GM18858 (cell line): ENCODE results near the gene LAMA4.
"Not testable (repeated sequence)": the region's sequence is repeated elsewhere in the genome, so short reads cannot be mapped to it uniquely, and the experiment has no call there.

Experiments
- ATAC-seq: cut with Tn5 transposase; IDR thresholded peaks from one replicate; pipeline ENCODE4 v1.9.1; 2021; ENCODE audit not compliant: unreplicated experiment

The LAMA4 gene

DNA sequence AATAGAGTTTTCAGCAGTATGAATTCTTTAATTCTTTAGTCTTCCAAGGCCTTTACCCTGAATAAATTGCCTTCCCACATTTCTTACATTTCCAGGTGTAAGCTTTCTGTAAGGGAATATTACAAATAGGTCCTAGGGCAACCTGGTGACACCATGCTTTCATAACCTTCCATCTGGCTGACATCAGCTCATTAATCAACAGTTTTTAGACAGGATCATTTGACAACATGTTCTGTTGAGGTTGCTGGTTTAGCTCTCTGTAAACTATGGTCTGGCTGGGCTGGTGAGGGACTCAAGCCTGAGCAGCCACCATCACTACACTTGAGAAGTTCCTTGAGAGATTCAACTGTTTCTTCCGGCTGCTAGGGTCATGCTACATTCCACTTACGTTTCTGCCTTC is 147.8 kb downstream of the LAMA4 start:
- no peak for ATAC-seq

DNA sequence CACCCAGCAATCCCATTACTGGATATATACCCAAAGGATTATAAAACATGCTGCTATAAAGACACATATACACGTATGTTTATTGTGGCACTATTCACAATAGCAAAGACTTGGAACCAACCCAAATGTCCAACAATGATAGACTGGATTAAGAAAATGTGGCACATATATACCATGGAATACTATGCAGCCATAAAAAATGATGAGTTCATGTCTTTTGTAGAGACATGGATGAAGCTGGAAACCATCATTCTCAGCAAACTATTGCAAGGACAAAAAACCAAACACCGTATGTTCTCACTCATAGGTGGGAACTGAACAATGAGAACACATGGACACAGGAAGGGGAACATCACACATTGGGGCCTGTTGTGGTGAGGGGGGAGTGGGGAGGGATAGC is 148.3 kb downstream of the LAMA4 start:
- not testable (repeated sequence) for ATAC-seq

GRCh38 chr6:112100561-112100960 is 153.8 kb downstream of the LAMA4 start:
- no peak for ATAC-seq

GRCh38 chr6:112096901-112097300 is 157.5 kb downstream of the LAMA4 start:
- no peak for ATAC-seq

GRCh38 chr6:112087916-112088315 is 166.5 kb downstream of the LAMA4 start:
- ATAC-seq: no peak

DNA sequence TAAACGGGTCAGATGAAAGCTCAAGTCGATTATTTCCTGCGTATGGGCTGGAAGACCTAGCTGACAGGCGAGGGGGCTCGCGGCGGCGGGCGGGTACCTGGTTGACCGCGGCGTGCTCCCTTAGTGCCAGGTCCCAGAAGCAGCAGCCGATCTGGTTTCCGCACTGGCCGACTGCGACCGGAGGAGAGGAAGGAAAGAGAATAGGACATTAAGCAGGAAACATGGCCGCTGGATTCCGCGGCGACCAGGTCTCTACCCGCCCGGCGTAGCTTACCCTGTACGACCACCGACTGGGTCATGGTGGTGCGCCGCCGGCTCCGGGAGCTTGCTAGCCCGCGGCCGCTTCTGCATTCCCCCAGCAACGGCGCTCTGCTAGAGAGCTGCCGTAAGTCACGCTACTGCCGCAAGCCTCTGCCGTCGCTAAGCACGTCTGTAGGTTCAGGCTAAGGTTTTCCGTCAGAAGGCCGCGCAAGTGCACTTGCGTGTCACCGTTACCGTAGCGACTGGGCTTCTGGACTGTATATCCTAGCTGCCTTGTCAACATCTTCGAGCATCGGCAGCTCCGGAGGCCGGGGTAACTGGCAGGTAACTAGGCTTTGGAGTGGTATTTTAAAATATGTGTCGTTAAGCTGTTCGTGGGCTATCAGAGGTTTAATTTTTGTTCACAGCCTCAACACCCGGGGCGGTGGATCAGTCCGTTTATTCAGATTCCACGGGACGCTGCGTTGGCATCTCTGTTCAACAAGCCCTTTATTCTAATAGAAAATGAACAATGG is 167.0 kb downstream of the LAMA4 start, which contains the start of the genes FAM229B and TUBE1:
FAM229B (plus strand) TSS at position 456 of the 776 bp plus-strand sequence. CDS start 11,693 bp downstream, outside the sequence.
TUBE1 (minus strand) TSS at position 347 of the 776 bp plus-strand sequence; CDS start at position 299, 48 bp downstream.
- peak; percentile 97 for ATAC-seq

DNA sequence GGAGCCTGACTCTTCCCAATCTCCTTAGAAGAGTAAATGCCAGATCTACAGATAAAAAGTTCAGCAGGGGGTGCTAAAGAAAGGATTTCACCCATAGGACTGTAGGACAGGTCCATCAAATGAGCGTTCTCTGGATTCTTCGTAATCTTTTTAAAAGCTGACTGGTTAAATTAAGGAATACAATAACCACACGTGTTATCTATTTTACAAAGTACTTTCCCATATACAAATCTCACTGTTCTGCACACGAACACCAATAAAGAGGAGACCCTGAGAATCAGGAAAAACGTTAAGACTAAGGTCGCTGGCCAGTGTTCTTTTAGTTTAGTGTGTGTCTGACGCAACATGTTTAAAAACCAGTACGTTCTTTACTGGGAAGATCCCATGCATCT is 167.6 kb downstream of the LAMA4 start:
- peak; percentile 10 for ATAC-seq

GRCh38 chr6:112085286-112086065 is 168.9 kb downstream of the LAMA4 start:
- ATAC-seq: no peak

DNA sequence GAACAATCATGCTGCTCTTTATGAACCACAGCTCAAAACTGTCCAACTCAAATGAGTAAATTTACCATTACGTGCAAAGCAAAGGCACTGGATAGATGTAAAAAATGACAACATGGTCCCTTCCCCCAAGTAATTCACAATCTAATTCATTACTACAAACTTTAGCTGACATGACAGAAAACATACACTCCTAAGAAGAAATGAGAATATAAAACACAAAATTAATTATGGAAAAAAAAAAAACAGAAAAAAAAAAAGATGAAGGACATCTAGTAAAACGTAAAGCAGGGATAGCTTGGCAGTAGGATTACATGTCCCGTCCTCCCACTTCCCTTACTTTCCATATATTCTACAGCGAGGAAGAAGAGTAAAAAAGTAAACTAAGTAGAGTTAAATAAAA is 172.8 kb downstream of the LAMA4 start:
- no peak for ATAC-seq

DNA sequence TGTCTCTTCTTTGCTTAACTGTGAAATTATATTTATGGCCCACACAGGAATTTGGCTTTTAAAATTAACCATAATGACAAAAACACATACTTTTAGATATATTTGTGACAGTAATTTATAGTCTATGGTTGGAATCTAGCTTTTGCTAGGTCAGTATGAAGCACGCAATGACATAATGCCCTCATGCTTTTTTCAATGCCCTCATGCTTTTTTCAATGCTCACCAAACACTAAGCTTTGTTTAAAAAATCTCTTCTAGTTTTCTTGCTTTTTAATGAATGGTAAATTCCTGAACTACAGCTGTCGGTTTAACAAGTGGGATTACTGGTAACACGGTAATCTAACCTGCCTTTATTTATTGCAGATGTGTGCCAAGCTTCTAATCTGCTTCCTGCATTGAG is 187.8 kb downstream of the LAMA4 start:
- no peak for ATAC-seq

GRCh38 chr6:112065426-112065986 is 188.9 kb downstream of the LAMA4 start:
- ATAC-seq: no peak

GRCh38 chr6:112062966-112063365 is 191.4 kb downstream of the LAMA4 start:
- no peak for ATAC-seq

DNA sequence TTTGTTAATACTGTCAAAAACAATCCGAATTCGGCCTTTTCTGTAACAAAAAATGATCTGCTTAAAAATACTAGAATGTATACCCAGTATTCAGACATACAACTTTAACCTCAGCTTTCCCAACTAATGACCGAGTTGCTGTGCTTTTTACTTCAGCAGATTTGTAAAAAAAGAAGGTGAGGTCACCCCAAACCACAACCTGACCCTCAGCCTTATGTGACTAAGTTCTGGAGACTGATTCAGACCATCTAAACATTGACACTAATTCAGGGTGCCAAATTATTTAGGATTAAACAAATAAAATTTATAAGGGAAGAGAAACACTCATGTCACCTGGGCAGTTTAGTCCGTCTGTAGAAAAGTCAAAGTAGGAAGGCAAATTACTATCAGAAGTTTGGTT is 192.8 kb downstream of the LAMA4 start:
- ATAC-seq: no peak
